ENCODE measurements around the gene ARID1B.

DNA sequence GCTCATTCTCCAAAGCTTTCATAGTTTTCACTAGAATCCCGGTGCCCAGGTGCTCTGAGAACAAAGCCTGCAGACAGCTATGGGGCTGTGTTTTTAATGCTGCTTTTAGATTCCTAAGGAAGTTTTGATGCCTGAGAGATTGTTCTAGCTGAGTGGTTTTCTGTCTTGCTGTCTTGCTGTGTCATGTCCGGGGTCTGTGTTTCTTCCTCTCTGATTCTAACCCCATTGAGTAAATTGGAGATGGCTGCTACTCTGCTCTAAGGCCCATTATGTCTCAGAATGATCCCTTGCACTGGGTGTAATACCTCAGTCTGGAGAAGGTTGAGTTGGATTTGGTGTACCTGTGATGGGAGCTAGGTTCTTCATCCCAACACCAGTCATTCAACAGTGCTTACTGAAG lies 63.4 kb downstream of the ARID1B start:
- TF ChIP-seq, protein P1, sequence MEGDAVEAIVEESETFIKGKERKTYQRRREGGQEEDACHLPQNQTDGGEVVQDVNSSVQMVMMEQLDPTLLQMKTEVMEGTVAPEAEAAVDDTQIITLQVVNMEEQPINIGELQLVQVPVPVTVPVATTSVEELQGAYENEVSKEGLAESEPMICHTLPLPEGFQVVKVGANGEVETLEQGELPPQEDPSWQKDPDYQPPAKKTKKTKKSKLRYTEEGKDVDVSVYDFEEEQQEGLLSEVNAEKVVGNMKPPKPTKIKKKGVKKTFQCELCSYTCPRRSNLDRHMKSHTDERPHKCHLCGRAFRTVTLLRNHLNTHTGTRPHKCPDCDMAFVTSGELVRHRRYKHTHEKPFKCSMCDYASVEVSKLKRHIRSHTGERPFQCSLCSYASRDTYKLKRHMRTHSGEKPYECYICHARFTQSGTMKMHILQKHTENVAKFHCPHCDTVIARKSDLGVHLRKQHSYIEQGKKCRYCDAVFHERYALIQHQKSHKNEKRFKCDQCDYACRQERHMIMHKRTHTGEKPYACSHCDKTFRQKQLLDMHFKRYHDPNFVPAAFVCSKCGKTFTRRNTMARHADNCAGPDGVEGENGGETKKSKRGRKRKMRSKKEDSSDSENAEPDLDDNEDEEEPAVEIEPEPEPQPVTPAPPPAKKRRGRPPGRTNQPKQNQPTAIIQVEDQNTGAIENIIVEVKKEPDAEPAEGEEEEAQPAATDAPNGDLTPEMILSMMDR (IDR thresholded peaks at IDR 0.05) = no peak
- TF ChIP-seq EZH2phosphoT487 (IDR thresholded peaks at IDR 0.05) = no peak
- no peak for TF ChIP-seq EZH2 (IDR thresholded peaks at IDR 0.05)

Measured in neural progenitor cell (in vitro differentiated cells).